ENCODE results near the gene TRPM6. TPM values are rescaled to one million over a fixed set of nuclear protein-coding genes. Genes with fewer than 3 reads are reported as not detected.

Gene TRPM6
- total RNA-seq, 1 experiment from 2014 or later = 0.57 TPM

- H3K18ac ChIP-seq (ENCODE audit: insufficient read length, low read depth, low read length) = no peak overlapping the region
- TF ChIP-seq CTCF (conservative IDR thresholded peaks at IDR 0.05) = no peak
- no peak overlapping the region for H2BK12ac ChIP-seq (ENCODE audit: insufficient read length, low read depth, low read length)
- H4K8ac ChIP-seq (replicated peaks; ENCODE audit: insufficient read length, low read depth, low read length) = no peak overlapping the region
- no peaks in the 10 kb centered on the region for H3K79me1 ChIP-seq (ENCODE audit: insufficient read depth, low read depth, low read length, poor library complexity, severe bottlenecking)
- no peak overlapping the region for H2BK15ac ChIP-seq (ENCODE audit: low read depth, low read length)
- no peak overlapping the region for H4K5ac ChIP-seq (ENCODE audit: insufficient read length, low read depth, low read length)
- no peak overlapping the region for H3K4ac ChIP-seq (ENCODE audit: low read depth, low read length)
- H4K20me1 ChIP-seq (ENCODE audit: control insufficient read depth, insufficient read depth, insufficient read length) = no peaks in the 10 kb centered on the region
- no peak overlapping the region for H3K27ac ChIP-seq (ENCODE audit: insufficient read length, low read depth, low read length)
- H3K9ac ChIP-seq (ENCODE audit: extremely low read depth, insufficient read length, low read length) = no peak overlapping the region
- Mint-ChIP-seq H3K36me3 (ENCODE audit: insufficient read depth in 1 of 3, low read depth in 3 of 3) (peaks cover 0 to 4% (median 2%) of the 10 kb centered on the region in 3 experiments; a peak in 5 of 7 replicates), H3K27ac (no peak overlapping the region), H3K4me1 (no peaks in the 10 kb centered on the region), H3K27me3 (ENCODE audit: low read depth) (no peaks in the 10 kb centered on the region), H3K4me3 (no peak overlapping the region), H3K9me3 (peaks cover 4 to 10% of the 10 kb centered on the region in 2 experiments; a peak in 4 of 5 replicates)
- H2BK5ac ChIP-seq (ENCODE audit: insufficient read length, low read length) = no peak overlapping the region
- H3K9me3 ChIP-seq (ENCODE audit: control insufficient read depth, low read depth, low read length) = no peaks in the 10 kb centered on the region
- H3K4me2 ChIP-seq (ENCODE audit: insufficient read depth, insufficient read length, low read length) = no peak overlapping the region
- no CpG with 5 or more reads among the region's 5 CpGs for WGBS (ENCODE audit: extremely low coverage, insufficient read length, low lambda C conversion rate)
- H3K79me2 ChIP-seq (ENCODE audit: insufficient read depth, low read length) = no peaks in the 10 kb centered on the region
- no peak overlapping the region for H3K14ac ChIP-seq (ENCODE audit: insufficient read depth, low read length)
- H4K91ac ChIP-seq (ENCODE audit: insufficient read length, low read depth, low read length) = no peak overlapping the region
- DNase-seq = no peak
- no peaks in the 10 kb centered on the region for H3K23me2 ChIP-seq (ENCODE audit: insufficient read length, low read depth, low read length, poor library complexity, severe bottlenecking)
- H2BK20ac ChIP-seq (ENCODE audit: low read depth, low read length, poor library complexity, severe bottlenecking) = no peak overlapping the region
- H2BK120ac ChIP-seq (ENCODE audit: low read depth, low read length, poor library complexity, severe bottlenecking) = no peak overlapping the region
- H3K27me3 ChIP-seq (ENCODE audit: insufficient read depth, low read length) = no peaks in the 10 kb centered on the region
- no peak overlapping the region for H3K23ac ChIP-seq (ENCODE audit: insufficient read length, low read depth, low read length)
- no peak overlapping the region for H2AK5ac ChIP-seq (ENCODE audit: insufficient read length, low read length)
- H3T11ph ChIP-seq (ENCODE audit: low read length) = no peak overlapping the region
- H3K4me1 ChIP-seq (ENCODE audit: insufficient read depth, low read length) = no peaks in the 10 kb centered on the region
- no peak overlapping the region for H3K56ac ChIP-seq (ENCODE audit: insufficient read length, low read depth, low read length)
- H2AFZ ChIP-seq (ENCODE audit: low read length) = no peak overlapping the region
Observed at GRCh38 chr9:74847478-74848152, 40.1 kb downstream of the TRPM6 start.

Data from H9 (cell line).